HL-60/S4 treated with retinoic acid at 250 ng/mL for 4 days and 3 days (cell line): ENCODE data around the gene ACSL4.
"Not testable (repeated sequence)": the region's sequence is repeated elsewhere in the genome, so short reads cannot be mapped to it uniquely, and the experiment has no call there.

ENCODE experiments used
- in situ Hi-C: fragments of 300-500 bp; cut with MboI; formaldehyde crosslinking; loops from 2 replicates; pipeline ENCODE4 v1.7.0; 2022; ENCODE audit warnings: low sequenced_read_pairs

The ACSL4 gene

DNA sequence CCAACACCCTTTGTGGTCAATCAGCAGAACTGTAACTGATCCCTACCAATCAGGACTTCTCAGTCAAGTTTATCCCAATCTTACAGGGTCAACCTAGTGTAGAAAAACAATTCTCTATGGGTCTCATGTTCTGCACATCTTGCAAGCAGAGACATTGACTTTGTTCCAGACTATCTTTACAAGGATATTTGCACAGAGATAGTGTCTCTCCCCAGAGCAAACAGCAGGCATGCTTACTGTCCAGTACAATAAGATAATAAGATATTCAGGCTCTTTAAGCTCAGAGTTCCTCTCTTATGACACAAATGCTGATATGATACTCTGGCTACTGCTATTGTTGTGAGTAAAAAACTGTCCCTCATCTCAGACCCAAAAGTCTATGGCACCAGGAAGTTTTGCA is 53.2 kb downstream of the ACSL4 start:
- in situ Hi-C loops: no loop called here

DNA sequence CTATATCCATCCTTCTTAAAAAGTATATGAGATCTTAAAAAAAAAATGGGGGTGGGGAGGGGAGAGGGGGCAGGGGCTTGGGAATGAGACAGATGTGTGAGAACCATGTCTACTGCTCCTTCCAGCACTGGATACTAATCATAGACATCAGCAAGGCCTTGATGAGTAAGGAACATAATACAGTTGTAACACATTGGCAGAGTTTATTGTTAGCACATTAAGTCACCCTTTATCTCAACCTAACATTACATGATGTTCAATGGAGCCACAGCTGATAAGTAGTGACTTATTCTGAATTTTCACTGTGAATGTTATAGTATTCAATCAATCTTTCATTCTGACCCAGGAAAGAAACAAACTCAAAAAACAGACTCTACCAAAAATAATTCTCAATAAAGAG is 60.8 kb downstream of the ACSL4 start:
- in situ Hi-C loops: no loop called here

DNA sequence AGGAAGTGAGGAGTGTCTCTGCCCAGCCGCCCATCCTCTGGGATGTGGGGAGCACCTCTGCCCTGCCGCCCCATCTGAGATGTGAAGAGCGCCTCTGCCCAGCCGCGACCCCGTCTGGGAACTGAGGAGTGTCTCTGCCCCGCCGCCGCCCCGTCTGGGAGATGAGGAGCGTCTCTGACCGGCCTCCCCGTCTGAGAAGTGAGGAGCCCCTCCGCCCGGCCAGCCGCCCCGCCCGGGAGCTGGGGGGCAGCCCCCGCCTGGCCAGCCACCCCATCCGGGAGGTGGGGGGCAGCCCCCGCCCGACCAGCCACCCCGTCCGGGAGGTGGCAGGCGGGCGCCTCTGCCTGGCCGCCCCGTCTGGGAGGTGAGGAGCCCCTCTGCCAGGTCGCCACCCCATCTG is 61.9 kb downstream of the ACSL4 start:
- in situ Hi-C loops: not testable (repeated sequence)

DNA sequence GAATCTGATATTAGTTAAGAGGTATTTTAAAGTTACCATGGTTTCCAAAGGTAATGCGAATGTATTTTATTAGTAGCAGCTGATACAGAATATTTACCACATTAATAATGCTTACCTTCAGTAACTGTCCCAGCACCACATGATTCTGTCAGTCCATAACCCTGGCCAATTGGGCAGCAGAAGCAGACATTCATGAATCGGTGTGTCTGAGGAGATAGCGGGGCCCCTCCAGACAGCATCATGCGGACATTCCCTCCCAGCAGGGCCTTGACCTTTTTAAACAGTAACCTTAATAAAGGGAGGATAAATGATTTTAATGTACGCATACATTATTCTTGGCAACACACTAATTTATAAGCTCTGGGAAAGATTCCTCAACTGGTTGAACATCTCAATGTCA is 65.1 kb downstream of the ACSL4 start:
- in situ Hi-C loops: no loop called here

DNA sequence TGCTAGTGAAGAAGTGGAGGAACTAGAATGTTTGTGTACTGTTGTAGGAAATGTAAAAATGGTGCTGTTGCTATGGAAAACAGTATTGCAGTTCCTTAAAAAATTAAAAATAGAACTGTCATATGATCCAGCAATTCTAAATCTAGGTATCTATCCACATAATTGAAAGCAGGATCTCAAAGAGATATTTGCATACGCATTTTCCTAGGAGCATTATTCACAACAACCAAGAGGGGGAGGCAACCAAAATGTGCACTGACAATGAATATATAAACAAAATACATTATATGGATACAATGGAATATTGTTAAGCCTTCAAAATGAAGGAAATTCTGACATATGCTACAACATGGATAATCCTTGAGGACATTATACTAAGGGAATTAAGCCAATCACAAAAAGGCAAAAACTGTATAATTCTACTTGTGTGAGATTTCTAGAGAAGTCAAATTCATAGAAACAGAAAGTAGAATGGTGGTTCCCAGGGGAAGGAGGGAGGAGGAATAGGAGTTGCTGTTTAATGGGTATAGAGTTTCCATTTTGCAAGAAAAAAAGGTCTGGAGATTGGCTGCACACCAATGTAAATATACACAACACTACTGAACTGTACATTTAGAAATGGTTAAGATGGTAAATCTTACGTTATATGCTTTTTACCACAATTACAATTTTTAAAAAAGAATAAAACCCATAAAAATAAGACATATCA is 72.5 kb downstream of the ACSL4 start:
- in situ Hi-C loops: no loop called here

DNA sequence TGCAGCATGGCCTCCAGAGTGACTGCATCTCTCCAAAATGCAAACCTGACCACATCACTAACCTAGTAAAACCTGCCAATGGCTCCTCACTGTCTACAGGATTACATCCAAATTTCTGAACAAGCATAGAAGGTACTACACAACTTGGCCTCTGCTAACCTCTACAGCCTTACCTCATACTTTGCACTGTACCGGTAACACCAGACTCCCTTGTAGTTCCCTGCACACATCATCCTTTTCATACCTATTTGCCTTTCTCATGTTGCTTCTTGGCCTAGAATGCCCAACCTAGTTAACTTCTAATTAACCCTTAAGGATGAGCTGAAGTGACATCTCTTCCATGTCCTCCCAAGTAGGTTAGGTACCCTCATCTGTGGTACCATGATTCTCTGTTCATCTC is 74.7 kb downstream of the ACSL4 start:
- in situ Hi-C loops: no loop called here

DNA sequence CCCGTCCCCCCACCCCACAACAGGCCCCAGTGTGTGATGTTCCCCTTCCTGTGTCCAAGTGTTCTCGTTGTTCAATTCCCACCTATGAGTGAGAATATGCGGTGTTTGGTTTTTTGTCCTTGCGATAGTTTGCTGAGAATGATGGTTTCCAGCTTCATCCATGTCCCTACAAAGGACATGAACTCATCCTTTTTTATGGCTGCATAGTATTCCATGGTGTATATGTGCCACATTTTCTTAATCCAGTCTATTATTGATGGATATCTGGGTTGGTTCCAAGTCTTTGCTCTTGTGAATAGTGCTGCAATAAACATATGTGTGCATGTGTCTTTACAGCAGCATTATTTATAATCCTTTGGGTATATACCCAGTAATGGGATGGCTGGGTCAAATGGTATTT is 75.7 kb downstream of the ACSL4 start:
- in situ Hi-C loops: not testable (repeated sequence)

DNA sequence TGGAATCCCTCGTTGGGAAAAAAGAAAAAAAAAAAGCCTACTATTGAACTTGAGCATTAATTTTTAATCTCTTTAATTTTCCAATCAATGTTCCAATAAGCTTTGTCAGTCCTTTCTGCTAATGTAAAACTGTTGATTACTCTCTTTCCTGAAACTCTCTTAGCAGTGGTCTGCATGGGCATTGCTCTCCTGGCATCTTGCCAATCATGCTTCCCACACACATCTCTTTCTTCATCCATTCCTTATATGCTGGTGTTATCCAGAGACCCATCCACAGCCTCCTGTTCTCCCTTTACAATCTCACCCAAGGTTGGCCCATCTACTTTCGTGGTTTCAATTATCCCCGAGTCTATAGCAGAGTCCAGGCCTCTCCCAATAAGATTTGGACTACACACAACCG is 76.3 kb downstream of the ACSL4 start:
- in situ Hi-C loops: no loop called here

DNA sequence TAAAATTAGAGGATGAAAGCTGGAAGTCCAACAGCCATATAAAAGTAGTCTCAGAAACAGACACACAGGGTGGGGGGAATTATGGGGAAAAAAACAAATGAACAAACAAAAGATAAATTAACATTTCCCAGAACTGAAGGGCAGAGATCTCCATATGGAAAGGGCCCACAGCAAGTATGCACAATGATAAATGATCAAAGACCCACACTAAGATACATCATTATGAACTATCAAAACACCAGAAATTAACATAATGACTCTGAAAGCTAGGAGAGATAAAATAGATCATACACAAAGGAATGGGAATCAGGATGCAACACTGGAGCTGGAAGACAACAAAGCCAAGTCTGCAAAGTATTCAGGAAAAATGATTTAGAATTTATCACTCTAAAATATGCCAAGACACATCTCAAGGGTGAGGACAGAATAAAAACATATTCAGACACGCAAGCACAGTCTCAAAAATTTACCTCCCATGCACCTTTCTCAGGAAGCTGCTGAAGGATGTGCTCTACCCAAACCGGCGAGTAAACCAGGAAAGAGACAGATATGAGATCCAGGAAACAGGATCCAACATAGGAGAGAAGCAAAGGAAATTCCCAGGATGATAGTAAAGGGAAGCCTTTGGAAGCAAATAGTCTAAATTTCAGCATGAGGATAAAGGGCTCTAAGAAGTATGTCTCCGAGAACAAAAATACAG is 77.4 kb downstream of the ACSL4 start:
- in situ Hi-C loops: no loop called here

DNA sequence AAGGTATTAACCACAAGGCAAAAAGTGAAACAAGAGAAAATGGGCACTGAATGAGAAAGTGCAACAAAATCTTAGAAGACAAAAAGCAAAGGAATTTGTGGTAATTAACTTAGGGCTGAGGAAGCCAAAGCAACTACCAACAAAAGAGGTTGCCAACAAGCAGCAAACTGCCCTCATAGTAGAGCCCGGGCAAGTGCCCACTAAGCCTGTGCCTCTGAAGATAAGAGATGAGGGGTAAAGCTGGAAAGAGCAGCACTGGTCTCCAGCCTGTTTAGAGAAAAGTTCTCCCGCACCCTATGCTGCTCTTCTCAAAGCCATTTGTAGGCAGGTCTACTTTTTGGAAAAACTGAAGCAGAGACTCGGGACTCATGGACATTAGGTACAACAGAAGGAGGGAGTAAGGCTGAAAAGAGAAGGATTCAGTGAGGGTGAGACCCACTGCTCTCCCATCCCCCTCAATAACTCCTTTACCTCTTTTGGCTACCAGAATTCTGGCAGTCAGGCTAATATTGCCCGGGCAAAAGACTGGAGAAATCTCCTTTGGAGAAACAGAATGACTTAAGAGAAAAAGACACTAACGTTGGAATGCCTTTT is 78.4 kb downstream of the ACSL4 start:
- in situ Hi-C loops: no loop called here

DNA sequence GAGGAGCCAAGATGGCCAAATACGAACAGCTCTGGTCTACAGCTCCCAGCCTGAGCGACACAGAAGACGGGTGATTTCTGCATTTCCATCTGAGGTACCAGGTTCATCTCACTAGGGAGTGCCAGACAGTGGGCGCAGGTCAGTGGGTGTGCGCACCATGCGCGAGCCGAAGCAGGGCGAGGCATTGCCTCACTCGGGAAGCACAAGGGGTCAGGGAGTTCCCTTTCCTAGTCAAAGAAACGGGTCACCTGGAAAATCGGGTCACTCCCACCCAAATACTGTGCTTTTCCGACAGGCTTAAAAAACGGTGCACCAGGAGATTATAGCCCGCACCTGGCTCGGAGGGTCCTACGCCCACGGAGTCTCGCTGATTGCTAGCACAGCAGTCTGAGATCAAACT is 88.4 kb downstream of the ACSL4 start:
- in situ Hi-C loops: not testable (repeated sequence)

DNA sequence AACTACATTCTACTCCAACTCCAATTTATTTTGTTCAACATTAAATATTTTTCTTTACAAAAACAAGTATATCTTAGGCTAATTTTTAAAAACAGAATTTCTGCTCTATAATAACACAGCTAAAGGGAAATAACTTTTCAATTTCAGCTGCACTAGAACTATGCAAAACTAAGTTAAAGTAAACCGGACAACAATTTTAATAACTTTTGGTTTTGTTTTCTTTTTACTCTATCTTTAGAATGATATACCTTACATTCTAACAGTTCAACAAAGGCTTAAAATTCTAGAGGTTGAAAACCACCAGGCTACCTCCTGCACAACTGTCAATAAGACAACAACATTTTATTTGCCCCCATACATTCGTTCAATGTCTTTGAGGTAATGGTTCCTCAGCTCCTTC is 89.4 kb downstream of the ACSL4 start:
- in situ Hi-C loops: no loop called here

DNA sequence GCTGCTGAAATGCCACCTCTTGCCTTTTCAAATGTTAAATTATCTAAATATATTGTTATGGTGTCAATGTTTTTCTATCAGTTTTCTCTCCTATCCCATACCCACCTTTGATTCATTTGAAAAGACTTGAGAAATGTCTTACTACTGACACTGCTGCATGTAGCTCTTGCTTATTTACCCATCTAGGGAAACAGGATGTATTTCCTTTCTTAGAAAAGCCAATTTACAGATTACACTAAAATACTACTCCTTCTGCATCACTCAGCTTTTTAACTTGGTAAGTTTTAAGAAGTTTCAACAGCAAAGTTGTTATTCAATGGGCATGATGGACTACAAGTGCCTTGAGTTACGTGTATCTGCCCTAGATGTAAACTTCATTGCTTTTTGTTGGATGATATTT is 94.9 kb downstream of the ACSL4 start:
- in situ Hi-C loops: no loop called here

DNA sequence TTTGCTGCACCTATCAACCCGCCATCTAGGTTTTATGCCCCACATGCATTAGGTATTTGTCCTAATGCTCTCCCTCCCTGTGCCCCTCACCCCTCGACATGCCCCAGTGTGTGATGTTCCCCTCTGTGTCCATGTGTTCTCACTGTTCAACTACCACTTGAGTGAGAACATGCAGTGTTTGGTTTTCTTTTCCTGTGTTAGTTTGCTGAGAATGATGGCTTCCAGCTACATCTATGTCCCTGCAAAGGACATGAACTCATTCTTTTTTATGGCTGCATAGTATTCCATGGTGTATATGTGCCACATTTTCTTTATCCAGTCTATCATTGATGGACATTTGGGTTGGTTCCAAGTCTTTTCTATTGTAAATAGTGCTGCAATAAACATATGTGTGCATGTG is 95.6 kb downstream of the ACSL4 start:
- in situ Hi-C loops: not testable (repeated sequence)

DNA sequence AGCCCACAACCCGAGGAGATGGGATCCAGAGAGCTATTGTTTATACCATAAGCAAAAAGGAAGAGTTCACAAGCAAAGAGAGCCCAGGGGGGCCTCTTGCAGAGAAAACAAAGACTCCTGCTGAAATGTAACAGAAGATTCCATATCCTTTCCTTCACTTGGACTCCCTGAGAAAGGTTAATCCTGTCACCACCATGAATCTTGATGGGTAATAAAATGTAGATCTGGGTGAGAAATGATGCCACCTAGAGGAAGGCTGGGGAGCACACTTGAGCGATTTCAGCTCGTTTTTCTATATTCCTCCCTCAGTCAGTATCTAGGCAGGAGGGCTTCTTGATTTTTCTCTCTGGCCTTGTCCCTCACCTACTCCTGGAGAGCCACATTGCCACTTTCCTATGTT is 97.9 kb downstream of the ACSL4 start:
- in situ Hi-C loops: no loop called here

DNA sequence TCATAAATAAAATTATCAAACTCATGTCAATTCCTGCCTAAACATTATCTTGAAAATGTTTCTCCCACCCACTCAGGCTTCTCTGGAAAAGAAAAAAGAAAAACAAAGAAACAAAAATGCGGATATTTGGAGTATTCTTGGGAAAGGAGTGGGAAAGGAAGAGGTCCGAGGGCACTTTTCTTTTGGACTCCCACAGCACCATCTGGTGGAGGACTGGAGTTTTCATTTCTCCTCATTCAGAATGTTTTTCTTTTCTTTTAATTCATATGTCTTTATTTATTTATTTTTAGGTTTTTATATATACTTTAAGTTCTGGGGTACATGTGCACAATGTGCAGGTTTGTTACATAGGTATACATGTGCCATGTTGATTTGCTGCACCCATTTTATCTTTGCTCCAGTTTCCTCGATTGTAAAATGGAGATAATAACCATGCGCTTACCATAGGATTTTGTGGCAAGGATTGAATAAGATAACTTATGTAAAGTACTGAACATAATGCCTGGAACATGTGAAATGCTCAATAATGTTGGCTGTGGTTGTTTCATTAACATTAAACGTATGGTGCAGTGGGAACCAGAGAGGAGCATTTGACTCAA is 100.1 kb downstream of the ACSL4 start:
- in situ Hi-C loops: no loop called here

DNA sequence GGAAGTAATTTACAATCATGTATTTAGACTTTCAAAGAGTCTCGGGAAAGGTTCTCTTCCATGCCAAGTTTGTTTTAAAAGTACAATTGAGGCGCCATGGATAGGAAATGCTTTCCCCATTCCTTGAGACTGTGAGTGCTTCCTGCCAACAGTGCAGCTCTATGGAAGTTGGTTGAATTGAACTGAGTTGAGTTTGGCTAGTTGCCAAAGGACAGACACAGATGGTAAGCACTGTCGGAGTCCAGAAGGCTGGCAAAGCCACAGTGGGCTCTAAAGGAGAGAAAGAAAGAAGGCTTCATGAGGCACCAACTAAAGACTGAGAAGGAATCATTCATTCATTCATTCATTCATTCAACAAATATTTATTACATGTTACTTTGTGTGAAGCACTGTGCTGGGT is 103.7 kb downstream of the ACSL4 start:
- in situ Hi-C loops: no loop called here

DNA sequence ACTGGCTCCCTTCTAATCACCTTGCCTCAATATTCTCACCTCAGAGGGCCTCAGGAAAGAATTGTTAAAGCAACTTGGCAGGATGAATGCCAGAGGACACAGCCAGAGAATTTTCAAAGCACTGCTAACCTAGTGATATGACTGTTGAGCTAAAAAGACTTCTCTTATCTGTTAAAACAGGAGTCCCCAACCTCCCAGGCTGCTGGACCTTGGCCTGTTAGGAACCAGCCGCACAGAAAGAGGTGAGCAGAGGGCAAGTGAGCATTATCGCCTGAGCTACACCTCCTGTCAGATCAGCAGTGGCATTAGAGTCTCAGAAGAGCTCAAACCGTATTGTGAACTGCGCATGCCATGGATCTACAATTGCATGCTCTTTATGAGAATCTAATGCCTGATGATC is 106.4 kb downstream of the ACSL4 start:
- in situ Hi-C loops: no loop called here

DNA sequence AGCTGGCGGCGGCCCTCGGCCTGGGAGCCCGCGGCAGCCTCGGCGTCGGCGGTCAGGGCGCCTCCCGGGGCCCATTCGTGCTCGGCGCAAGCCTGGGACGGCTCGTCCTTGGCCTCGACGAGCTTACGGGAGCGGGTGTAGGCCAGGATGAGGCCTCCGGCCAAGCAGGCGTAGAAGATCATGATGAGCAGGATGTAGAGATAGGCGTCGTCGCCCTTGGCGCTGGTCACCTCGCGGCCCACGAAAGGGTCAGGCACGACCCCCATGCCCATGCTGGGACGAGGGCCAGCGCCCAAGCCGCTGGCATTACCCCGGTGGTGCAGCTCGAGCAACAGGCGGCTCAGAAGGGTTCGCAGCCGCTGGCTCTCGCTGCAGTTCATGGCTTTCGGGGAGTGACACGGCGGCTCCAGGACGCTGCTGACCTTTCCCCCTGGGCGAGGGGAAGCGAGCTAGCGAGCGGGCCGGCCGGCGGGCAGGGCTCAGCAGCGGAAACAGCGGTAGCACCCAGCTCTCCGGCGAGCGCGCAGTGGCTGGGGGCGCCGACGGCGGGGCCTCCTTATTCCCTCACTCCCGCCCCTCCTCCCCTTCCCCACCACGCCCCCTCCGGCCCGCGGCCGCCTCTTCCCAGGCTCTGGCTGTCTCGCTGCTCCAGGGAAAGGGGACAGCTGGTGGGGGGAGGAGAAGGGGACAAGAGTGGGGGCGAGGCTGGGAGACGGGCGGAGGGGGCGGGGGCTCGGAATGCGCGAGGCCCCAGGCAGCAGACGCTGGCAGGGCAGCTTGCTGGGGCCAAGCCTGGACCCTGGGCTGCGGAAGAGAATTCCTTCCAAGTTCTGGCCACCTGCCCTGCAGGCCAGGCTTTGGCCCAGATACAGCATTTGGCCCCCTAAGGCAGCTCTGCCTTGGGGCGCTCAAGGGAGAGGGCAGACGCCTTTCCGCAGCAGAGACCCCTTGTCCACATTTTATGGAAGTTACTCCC is 108.1 kb downstream of the ACSL4 start, which contains the start of gene KCNE5:
Gene KCNE5 (minus strand): TSS at position 532 of the 976 bp plus-strand sequence. CDS start 152 bp downstream, at position 380.
- in situ Hi-C loops: no loop called here

DNA sequence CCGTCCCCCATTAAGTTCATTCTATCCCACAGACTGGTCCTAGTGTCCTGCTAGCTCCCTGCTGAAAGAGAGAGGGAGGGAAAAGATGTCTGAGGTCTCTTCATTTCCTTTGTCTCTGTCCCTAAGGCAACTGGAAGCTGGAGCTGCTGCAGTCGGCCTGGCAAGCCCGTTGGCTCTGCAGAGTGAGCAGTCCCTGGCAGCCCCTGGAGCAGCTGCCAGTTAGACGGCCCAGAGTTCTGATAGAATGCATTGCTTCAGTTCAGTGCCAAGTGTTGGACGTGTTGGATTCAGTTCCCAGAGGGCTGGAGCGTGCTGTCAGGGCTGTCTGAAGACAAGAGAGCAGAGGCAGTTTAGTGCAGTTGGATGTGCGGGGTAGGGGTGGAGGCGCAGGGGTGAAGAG is 109.1 kb downstream of the ACSL4 start:
- in situ Hi-C loops: no loop called here

DNA sequence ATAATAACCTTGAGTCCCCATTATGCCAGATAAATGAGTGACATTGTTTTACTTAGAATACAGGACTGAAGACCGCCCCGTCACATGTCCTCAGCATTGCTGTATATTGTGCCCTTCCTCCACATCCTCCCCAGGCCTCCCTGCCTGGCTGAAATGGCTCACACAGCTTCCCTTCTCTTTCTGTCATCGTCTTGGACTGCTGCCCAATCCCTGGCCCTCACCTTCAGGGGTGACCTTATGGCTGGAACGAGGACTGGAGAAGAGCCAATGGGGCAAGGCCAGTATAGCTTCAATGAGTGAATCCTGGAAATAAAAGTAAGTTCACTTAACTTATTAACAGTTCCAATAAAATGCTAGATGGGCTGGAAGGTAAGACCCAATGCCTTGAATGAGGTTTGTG is 110.8 kb downstream of the ACSL4 start:
- in situ Hi-C loops: no loop called here
